Ishikawa (cell line): ENCODE data around the gene HS6ST2.

ENCODE experiments used
- CEBPB ChIP-seq: IDR thresholded peaks from 2 replicates; pipeline ENCODE4 v1.6.1; 2012
- CREB1 ChIP-seq: IDR thresholded peaks from 2 replicates; pipeline ENCODE4 v1.6.1; 2012; ENCODE audit warnings: low read depth
- EGR1 ChIP-seq: IDR thresholded peaks from 2 replicates; pipeline ENCODE4 v1.6.1; 2012
- EP300 ChIP-seq: IDR thresholded peaks from 2 replicates; pipeline ENCODE4 v1.6.1; 2012; ENCODE audit warnings: borderline replicate concordance
- FOXM1 ChIP-seq: IDR thresholded peaks from 2 replicates; pipeline ENCODE4 v1.6.1; 2012; ENCODE audit warnings: low read depth, borderline replicate concordance
- MAX ChIP-seq: IDR thresholded peaks from 2 replicates; pipeline ENCODE4 v1.6.1; 2012
- NFIC ChIP-seq: IDR thresholded peaks from 2 replicates; pipeline ENCODE4 v1.6.1; 2012
- RAD21 ChIP-seq: IDR thresholded peaks from 2 replicates; pipeline ENCODE4 v1.6.1; 2012; ENCODE audit warnings: low read depth
- TAF1 ChIP-seq: IDR thresholded peaks from 2 replicates; pipeline ENCODE4 v1.6.1; 2012; ENCODE audit warnings: low read depth, mild to moderate bottlenecking
- TCF12 ChIP-seq: IDR thresholded peaks from 2 replicates; pipeline ENCODE4 v1.6.1; 2012; ENCODE audit warnings: low read depth
- TEAD4 ChIP-seq: IDR thresholded peaks from 2 replicates; pipeline ENCODE4 v1.6.1; 2012
- YY1 ChIP-seq: IDR thresholded peaks from 2 replicates; pipeline ENCODE4 v1.6.1; 2012; ENCODE audit warnings: low read depth
- ZBTB7A ChIP-seq: IDR thresholded peaks from 2 replicates; pipeline ENCODE4 v1.6.1; 2012; ENCODE audit warnings: low read depth
- TF ChIP-seq, protein P1 (sequence below): IDR thresholded peaks from 2 replicates; pipeline ENCODE4 v1.6.1; 2012
- TF ChIP-seq, protein P2 (sequence below): IDR thresholded peaks from 2 replicates; pipeline ENCODE4 v1.6.1; 2012; ENCODE audit warnings: low read depth, mild to moderate bottlenecking

The HS6ST2 gene

GRCh38 chrX:132815643-132816042, 142.8 kb downstream of the HS6ST2 start:
- TF ChIP-seq EGR1 (no peak), TEAD4 (no peak), FOXM1 (no peak), RAD21 (no peak), NFIC (no peak), CEBPB (no peak), MAX (no peak)
- TF ChIP-seq, protein P1, sequence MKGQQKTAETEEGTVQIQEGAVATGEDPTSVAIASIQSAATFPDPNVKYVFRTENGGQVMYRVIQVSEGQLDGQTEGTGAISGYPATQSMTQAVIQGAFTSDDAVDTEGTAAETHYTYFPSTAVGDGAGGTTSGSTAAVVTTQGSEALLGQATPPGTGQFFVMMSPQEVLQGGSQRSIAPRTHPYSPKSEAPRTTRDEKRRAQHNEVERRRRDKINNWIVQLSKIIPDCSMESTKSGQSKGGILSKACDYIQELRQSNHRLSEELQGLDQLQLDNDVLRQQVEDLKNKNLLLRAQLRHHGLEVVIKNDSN = no peak
- TF ChIP-seq, protein P2, sequence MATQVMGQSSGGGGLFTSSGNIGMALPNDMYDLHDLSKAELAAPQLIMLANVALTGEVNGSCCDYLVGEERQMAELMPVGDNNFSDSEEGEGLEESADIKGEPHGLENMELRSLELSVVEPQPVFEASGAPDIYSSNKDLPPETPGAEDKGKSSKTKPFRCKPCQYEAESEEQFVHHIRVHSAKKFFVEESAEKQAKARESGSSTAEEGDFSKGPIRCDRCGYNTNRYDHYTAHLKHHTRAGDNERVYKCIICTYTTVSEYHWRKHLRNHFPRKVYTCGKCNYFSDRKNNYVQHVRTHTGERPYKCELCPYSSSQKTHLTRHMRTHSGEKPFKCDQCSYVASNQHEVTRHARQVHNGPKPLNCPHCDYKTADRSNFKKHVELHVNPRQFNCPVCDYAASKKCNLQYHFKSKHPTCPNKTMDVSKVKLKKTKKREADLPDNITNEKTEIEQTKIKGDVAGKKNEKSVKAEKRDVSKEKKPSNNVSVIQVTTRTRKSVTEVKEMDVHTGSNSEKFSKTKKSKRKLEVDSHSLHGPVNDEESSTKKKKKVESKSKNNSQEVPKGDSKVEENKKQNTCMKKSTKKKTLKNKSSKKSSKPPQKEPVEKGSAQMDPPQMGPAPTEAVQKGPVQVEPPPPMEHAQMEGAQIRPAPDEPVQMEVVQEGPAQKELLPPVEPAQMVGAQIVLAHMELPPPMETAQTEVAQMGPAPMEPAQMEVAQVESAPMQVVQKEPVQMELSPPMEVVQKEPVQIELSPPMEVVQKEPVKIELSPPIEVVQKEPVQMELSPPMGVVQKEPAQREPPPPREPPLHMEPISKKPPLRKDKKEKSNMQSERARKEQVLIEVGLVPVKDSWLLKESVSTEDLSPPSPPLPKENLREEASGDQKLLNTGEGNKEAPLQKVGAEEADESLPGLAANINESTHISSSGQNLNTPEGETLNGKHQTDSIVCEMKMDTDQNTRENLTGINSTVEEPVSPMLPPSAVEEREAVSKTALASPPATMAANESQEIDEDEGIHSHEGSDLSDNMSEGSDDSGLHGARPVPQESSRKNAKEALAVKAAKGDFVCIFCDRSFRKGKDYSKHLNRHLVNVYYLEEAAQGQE = no peak

DNA sequence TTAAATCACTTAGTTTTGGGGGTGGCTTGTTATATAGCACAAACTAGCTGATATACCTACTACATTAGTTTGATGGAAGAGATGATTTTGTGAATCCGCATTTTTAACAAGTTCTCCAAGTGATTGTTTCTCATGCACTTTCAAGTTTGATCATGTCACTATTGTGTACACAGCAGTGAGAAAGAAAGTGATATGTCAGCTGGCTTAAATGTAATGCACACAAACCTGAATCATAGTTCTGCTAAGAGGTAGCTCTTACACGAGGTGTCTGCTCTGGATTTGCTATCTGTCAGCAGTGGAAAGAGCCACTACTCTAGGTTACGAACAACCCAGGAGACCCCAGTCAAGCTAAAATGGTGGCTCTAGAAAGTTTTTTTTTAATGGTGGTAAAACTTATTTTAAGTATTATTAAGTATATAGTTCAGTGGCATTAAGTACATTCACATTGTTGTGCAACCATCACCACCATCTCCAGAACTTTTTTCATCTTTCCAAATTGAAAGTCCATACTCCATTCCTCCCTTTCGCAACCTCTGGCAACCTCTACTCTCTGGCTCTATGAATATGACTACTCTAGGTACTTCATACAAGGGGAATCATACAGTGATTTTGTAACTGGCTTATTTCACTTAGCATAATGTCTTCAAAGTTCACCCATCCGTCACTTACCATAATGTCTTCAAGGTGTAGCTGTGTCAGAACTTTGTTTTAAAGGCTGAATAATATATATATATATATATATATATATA, 147.3 kb downstream of the HS6ST2 start:
- TF ChIP-seq TAF1 = no peak
- no peak for TF ChIP-seq CEBPB
- no peak for TF ChIP-seq ZBTB7A

DNA sequence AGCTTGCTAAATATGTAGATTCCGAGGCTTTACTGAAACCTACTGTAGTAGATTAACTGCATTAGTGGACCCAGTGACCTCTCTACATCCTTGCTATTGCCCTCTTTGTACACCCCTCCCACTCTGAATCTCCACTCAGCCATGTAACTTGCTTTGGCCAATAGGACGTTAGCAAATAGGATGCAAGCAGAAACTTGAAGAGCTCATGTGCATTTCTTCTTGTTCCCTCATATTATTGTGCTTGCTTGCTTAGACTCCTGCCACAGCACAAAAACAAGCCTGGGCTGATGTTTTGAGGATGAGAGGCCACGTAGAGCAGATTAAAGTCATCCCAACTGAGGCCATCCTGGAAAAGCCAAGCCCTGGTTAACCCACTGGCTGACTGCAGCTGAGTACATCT, 147.9 kb downstream of the HS6ST2 start:
- no peak for TF ChIP-seq FOXM1
- no peak for TF ChIP-seq EP300
- TF ChIP-seq, protein P1 = no peak
- TF ChIP-seq TAF1 = no peak
- no peak for TF ChIP-seq TEAD4
- TF ChIP-seq YY1 = no peak
- no peak for TF ChIP-seq RAD21
- TF ChIP-seq, protein P2 = no peak
- no peak for TF ChIP-seq CEBPB

- no peak for TF ChIP-seq FOXM1
- no peak for TF ChIP-seq YY1
- TF ChIP-seq TEAD4 = no peak
- no peak for TF ChIP-seq EP300
- no peak for TF ChIP-seq RAD21
- TF ChIP-seq ZBTB7A = no peak
- no peak for TF ChIP-seq TCF12
- TF ChIP-seq, protein P1 = no peak
- no peak for TF ChIP-seq CEBPB
- TF ChIP-seq, protein P2 = no peak
- no peak for TF ChIP-seq NFIC
- TF ChIP-seq MAX = no peak
- no peak for TF ChIP-seq CREB1
- TF ChIP-seq EGR1 = no peak
- no peak for TF ChIP-seq TAF1
Measured at GRCh38 chrX:132809581-132809980, 148.8 kb downstream of the HS6ST2 start.
